ENCODE data around the gene DCANP1.

The DCANP1 gene

DNA sequence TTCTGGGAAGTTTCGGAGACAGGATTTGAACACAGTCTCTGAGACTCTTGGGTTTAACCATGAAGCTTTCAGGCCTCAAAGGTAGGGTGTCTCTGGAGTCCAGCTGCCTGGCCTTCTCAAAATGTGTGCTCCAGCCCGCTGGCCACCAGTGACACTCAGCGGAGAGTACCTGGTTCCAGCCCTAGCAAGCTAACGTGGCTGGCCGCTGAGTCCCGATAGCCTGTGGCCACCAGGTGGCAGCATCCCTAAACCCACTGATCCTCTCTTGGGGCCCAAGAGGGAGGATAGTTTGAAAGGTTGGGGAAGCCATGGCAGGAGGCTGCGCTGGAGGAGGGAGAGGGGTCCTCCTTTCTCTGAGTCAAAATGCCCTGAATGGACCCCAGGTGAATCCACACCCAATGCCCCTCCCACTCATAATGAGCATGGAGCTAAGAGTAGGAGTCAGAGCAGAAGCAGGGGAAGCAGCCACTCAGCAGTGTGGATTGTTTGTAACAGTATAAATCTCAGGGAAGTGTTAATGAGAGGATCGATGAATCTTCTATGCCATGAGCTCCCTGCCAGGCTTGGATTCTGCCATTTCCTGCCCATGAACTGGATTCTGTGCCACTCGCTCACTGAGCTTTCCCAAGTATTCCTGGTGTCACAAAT, 10.4 kb upstream of the DCANP1 start:
- Histone ChIP-seq H3F3A (ENCODE audit: low read depth) (no peaks in the 10 kb centered on the region), H3K4me2 (ENCODE audit: low read depth, low read length, poor library complexity, severe bottlenecking) (no peak overlapping the region), H4K20me1 (ENCODE audit: insufficient read depth, low read length, poor library complexity, severe bottlenecking) (no peaks in the 10 kb centered on the region), H3K36me3 (ENCODE audit: insufficient read depth, low read length) (no peaks in the 10 kb centered on the region), H3K9me3 (ENCODE audit: insufficient read depth, low read depth, low read length) (no peaks in the 10 kb centered on the region), H3K27me3 (ENCODE audit: insufficient read depth, low read length, poor library complexity, severe bottlenecking) (no peaks in the 10 kb centered on the region), H3K9me2 (replicated peaks; ENCODE audit: low read depth, low read length) (no peaks in the 10 kb centered on the region), H3K79me2 (ENCODE audit: insufficient read depth, low read length) (no peaks in the 10 kb centered on the region), H2AFZ (ENCODE audit: low read length) (peak overlapping the region; percentile 73), H3K4me3 (ENCODE audit: low read length, poor library complexity, severe bottlenecking) (no peak overlapping the region), H3K9ac (ENCODE audit: low read depth, low read length, poor library complexity, severe bottlenecking) (no peak overlapping the region), H3K4me1 (ENCODE audit: insufficient read depth, low read length, poor library complexity, severe bottlenecking) (no peaks in the 10 kb centered on the region)
- peak; percentile 89 for TF ChIP-seq CTCF (conservative IDR thresholded peaks at IDR 0.05; ENCODE audit: low read length)
- TF ChIP-seq EZH2phosphoT487 (IDR thresholded peaks at IDR 0.05; ENCODE audit: borderline replicate concordance) = no peak

- Histone ChIP-seq H3K4me3 (ENCODE audit: low read length, poor library complexity, severe bottlenecking) (no peak overlapping the region), H3K4me1 (ENCODE audit: insufficient read depth, low read length, poor library complexity, severe bottlenecking) (no peaks in the 10 kb centered on the region), H3K9me2 (replicated peaks; ENCODE audit: low read depth, low read length) (no peaks in the 10 kb centered on the region), H4K20me1 (ENCODE audit: insufficient read depth, low read length, poor library complexity, severe bottlenecking) (no peaks in the 10 kb centered on the region), H3K27me3 (ENCODE audit: insufficient read depth, low read length, poor library complexity, severe bottlenecking) (no peaks in the 10 kb centered on the region), H3F3A (ENCODE audit: low read depth) (no peaks in the 10 kb centered on the region), H3K79me2 (ENCODE audit: insufficient read depth, low read length) (no peaks in the 10 kb centered on the region), H3K4me2 (ENCODE audit: low read depth, low read length, poor library complexity, severe bottlenecking) (no peak overlapping the region), H3K9me3 (ENCODE audit: insufficient read depth, low read depth, low read length) (no peaks in the 10 kb centered on the region), H2AFZ (ENCODE audit: low read length) (no peak overlapping the region), H3K36me3 (ENCODE audit: insufficient read depth, low read length) (no peaks in the 10 kb centered on the region), H3K9ac (ENCODE audit: low read depth, low read length, poor library complexity, severe bottlenecking) (no peak overlapping the region)
- TF ChIP-seq CTCF (conservative IDR thresholded peaks at IDR 0.05; ENCODE audit: low read length) (no peak), EZH2phosphoT487 (IDR thresholded peaks at IDR 0.05; ENCODE audit: borderline replicate concordance) (no peak)
Measured at GRCh38 chr5:135456238-135457099, 9.3 kb upstream of the DCANP1 start.

DNA sequence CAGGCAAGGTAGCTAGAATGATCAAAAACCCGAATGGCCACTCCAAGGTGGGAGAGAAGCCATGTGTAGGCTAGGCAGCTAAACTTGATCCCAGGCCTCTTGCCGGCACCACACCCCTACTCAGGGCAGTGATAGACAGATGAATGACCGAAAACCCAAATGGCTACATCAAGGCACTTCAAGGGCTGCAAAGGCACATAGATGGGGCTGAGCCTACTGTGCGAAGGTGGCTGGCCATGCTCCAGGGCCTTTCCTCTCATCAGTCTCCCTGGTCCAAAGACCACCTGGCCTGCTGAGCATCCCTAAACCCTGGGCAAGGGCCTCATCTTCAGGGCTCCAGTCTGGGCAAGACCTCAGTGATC, 8.7 kb upstream of the DCANP1 start:
- no peak overlapping the region for H3K4me3 ChIP-seq (ENCODE audit: low read length, poor library complexity, severe bottlenecking)
- H3K9me3 ChIP-seq (ENCODE audit: insufficient read depth, low read depth, low read length) = no peaks in the 10 kb centered on the region
- H3K79me2 ChIP-seq (ENCODE audit: insufficient read depth, low read length) = no peaks in the 10 kb centered on the region
- H3K4me1 ChIP-seq (ENCODE audit: insufficient read depth, low read length, poor library complexity, severe bottlenecking) = no peaks in the 10 kb centered on the region
- H4K20me1 ChIP-seq (ENCODE audit: insufficient read depth, low read length, poor library complexity, severe bottlenecking) = no peaks in the 10 kb centered on the region
- H3K4me2 ChIP-seq (ENCODE audit: low read depth, low read length, poor library complexity, severe bottlenecking) = no peak overlapping the region
- H3K36me3 ChIP-seq (ENCODE audit: insufficient read depth, low read length) = no peaks in the 10 kb centered on the region
- no peak overlapping the region for H2AFZ ChIP-seq (ENCODE audit: low read length)
- H3K27me3 ChIP-seq (ENCODE audit: insufficient read depth, low read length, poor library complexity, severe bottlenecking) = no peaks in the 10 kb centered on the region
- no peak overlapping the region for H3K9ac ChIP-seq (ENCODE audit: low read depth, low read length, poor library complexity, severe bottlenecking)
- H3K9me2 ChIP-seq (replicated peaks; ENCODE audit: low read depth, low read length) = no peaks in the 10 kb centered on the region
- TF ChIP-seq CTCF (conservative IDR thresholded peaks at IDR 0.05; ENCODE audit: low read length) = no peak
- TF ChIP-seq EZH2phosphoT487 (IDR thresholded peaks at IDR 0.05; ENCODE audit: borderline replicate concordance) = no peak
- no peaks in the 10 kb centered on the region for H3F3A ChIP-seq (ENCODE audit: low read depth)

Measured in Loucy (cell line).